Mesangial cell (primary cell): ENCODE data around the gene ZNF622. TPM values are rescaled to one million over a fixed set of nuclear protein-coding genes. Genes with fewer than 3 reads are reported as not detected.

ENCODE experiments used
- total RNA-seq: library from RNA; depleted of rRNA; stranded (reverse); fragments of >200 nt; gene quantifications from 2 replicates; pipeline ENCODE4 v1.2.3, GENCODE V29; 2015

ZNF622 gene, protein sequence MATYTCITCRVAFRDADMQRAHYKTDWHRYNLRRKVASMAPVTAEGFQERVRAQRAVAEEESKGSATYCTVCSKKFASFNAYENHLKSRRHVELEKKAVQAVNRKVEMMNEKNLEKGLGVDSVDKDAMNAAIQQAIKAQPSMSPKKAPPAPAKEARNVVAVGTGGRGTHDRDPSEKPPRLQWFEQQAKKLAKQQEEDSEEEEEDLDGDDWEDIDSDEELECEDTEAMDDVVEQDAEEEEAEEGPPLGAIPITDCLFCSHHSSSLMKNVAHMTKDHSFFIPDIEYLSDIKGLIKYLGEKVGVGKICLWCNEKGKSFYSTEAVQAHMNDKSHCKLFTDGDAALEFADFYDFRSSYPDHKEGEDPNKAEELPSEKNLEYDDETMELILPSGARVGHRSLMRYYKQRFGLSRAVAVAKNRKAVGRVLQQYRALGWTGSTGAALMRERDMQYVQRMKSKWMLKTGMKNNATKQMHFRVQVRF
- total RNA-seq: 23.1 and 26.9 TPM in 2 replicates

DNA sequence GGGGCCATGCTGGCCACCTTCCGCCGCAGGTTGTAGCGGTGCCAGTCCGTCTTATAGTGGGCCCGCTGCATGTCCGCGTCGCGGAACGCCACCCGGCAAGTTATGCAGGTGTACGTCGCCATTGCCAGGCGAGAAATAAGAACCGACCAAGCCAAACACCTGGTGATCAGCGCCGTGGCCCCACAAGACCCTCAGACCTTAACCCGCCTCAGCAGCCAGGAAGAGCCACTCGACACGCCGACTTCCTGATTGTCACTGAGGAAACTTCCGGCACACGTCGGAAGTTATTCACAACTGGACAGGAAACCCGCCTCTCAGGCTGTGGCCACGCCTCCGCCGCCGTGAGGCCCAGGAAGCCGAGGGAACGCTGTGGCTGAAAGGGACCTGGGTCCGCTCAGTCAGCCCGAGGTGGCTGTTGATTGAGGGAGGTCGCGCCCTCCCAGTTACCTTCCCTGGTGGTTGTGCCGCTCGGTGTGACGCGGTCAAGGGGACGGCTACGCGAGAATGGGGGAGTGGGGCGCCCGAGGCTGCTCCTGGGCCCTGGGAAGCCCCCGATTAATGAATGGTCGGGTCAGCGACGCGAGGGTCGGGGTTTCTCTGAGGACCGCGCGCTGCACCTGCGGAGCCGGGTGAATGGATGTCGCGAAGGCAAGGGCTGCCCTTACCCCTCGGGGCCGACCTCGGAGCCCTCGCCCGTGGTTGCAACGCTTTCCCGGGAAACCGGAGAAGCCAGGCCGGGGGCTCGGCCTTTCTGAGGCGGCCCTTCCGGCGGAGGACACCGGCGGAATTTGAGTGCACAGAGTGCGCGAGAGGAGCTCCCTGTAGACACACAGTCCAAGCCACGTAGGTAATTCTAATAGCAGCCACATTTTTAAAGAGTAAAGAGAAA is at the start of gene ZNF622:
TSS of gene ZNF622 (minus strand) at position 257 of the 889 bp plus-strand sequence. CDS start at position 122, 135 bp downstream.

Other genes starting within 250 kb of the ZNF622 start
- 3.3 and 6.0 TPM in 2 replicates for gene RETREG1, start 151.2 kb upstream of the ZNF622 start, total RNA-seq